Measurements from ENCODE around the gene DYNC1I2. TPM values are rescaled to one million over a fixed set of nuclear protein-coding genes. Genes with fewer than 3 reads are reported as not detected.
"Not testable (repeated sequence)": the region's sequence is repeated elsewhere in the genome, so short reads cannot be mapped to it uniquely, and the experiment has no call there.

Gene DYNC1I2
- polyA plus RNA-seq, 3 donors: 30.8 to 39.1 (median 32.2) TPM

DNA sequence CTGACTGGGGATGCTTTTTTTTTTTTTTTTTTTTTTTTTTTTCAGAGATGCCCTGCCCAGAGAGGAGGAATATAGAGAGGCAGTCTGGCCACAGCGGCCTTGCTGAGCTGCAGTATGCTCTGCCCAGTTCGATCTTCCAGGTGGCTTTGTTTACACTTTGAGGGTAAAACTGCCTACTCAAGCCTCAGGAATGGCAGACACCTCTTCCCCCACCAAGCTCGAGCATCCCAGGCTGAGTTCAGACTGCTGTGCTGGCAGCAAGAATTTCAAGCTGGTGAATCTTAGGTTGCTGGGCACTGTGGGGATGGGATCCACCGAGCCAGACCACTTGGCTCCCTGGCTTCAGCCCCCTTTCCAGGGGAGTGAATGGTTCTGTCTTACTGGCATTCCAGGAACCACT is 73.9 kb downstream of the DYNC1I2 start:
- H3K9ac ChIP-seq (ENCODE audit: insufficient read depth, low read length, poor library complexity, severe bottlenecking); H3K4me2 ChIP-seq (replicated peaks; ENCODE audit: extremely low read depth, low read length, poor library complexity, severe bottlenecking); H2AFZ ChIP-seq (ENCODE audit: insufficient read depth, low read depth, low read length, poor library complexity, severe bottlenecking); H3K4me1 ChIP-seq (ENCODE audit: control insufficient read depth in 1 of 2, insufficient read depth in 2 of 2, low read length in 2 of 2); H3K27ac ChIP-seq (ENCODE audit: low read depth in 1 of 2, low read length in 2 of 2); H3K79me2 ChIP-seq (ENCODE audit: insufficient read depth, low read length); H3K4me1 Mint-ChIP-seq; H4K20me1 ChIP-seq (ENCODE audit: insufficient read depth, low read length); DNase-seq; H3K27ac Mint-ChIP-seq; intact Hi-C loops (cut with micrococcal nuclease); H3K9me3 Mint-ChIP-seq; H3K27me3 ChIP-seq (ENCODE audit: control insufficient read depth in 2 of 2, insufficient read depth in 2 of 2, low read length in 2 of 2); H3K27me3 Mint-ChIP-seq (ENCODE audit: low read depth in 3 of 3); H3K4me3 Mint-ChIP-seq; H3K4me3 ChIP-seq (replicated peaks in 1 of 3; ENCODE audit: low read depth in 2 of 3, low read length in 3 of 3); H3K9me3 ChIP-seq (replicated peaks in 1 of 2; ENCODE audit: control insufficient read depth in 1 of 2, insufficient read depth in 1 of 2, low read length in 2 of 2): not testable (repeated sequence)
- H3K36me3 ChIP-seq (replicated peaks in 1 of 2; ENCODE audit: control insufficient read depth in 1 of 2, insufficient read depth in 2 of 2, low read length in 2 of 2): peaks cover 11 to 30% of the 10 kb centered on the region in 2 donors
- whole genome bisulfite sequencing (ENCODE audit: insufficient coverage): 100% methylated on average over 1 of the region's 4 CpGs
- peaks cover 57 to 58% of the 10 kb centered on the region in 2 donors for H3K36me3 Mint-ChIP-seq

DNA sequence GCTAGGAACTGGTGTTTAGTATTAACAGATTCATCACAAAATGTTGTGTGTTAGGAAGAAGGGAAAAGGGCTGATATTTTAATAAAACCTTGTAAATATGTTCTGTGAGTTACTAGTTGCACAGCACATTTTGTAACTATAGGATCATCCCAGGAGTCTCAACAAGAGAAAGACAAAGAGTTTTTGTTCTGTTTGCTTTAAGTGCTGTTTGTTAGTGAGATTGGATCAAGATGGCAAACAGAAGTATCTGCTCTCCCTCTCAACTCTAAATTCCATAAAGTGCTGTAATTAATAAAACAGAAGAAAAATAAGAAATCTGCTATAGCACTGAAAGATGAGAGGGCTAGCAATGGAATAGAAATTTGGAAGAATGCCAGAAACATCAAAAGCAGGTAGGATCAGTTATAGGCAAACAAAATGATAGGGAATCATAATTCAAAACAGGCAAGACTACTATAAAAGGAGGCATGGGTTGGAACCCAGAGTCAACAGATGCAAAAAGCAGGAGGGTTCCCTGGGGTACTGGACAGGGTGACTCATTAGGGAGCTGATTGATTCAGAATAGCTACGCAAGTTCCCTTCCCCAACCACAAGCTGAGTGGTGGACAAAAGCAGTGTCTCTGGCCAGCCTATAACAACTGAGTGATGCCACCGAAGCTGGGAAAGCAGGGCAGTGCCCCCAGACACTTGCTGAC is 75.8 kb downstream of the DYNC1I2 start:
- H3K36me3 Mint-ChIP-seq: peaks cover 46% of the 10 kb centered on the region in 2 donors
- Histone ChIP-seq H3K79me2 (ENCODE audit: insufficient read depth, low read length) (no peaks in the 10 kb centered on the region), H2AFZ (ENCODE audit: insufficient read depth, low read depth, low read length, poor library complexity, severe bottlenecking) (no peak overlapping the region), H4K20me1 (ENCODE audit: insufficient read depth, low read length) (no peaks in the 10 kb centered on the region), H3K27ac (ENCODE audit: low read depth in 1 of 2, low read length in 2 of 2) (no peak overlapping the region), H3K27me3 (ENCODE audit: control insufficient read depth in 2 of 2, insufficient read depth in 2 of 2, low read length in 2 of 2) (no peaks in the 10 kb centered on the region), H3K9me3 (replicated peaks in 1 of 2; ENCODE audit: control insufficient read depth in 1 of 2, insufficient read depth in 1 of 2, low read length in 2 of 2) (no peaks in the 10 kb centered on the region), H3K4me2 (replicated peaks; ENCODE audit: extremely low read depth, low read length, poor library complexity, severe bottlenecking) (no peak overlapping the region), H3K4me1 (ENCODE audit: control insufficient read depth in 1 of 2, insufficient read depth in 2 of 2, low read length in 2 of 2) (no peaks in the 10 kb centered on the region), H3K9ac (ENCODE audit: insufficient read depth, low read length, poor library complexity, severe bottlenecking) (no peak overlapping the region), H3K4me3 (replicated peaks in 1 of 3; ENCODE audit: low read depth in 2 of 3, low read length in 3 of 3) (no peak overlapping the region), H3K36me3 (replicated peaks in 1 of 2; ENCODE audit: control insufficient read depth in 1 of 2, insufficient read depth in 2 of 2, low read length in 2 of 2) (peaks cover 11 to 30% of the 10 kb centered on the region in 2 donors)
- H3K27me3 Mint-ChIP-seq (ENCODE audit: low read depth in 3 of 3): peaks cover 0 to 2% (median 0%) of the 10 kb centered on the region in 3 donors
- 100% methylated on average over 1 of the region's 2 CpGs for WGBS (ENCODE audit: insufficient coverage)
- DNase-seq: no peak
- no peaks in the 10 kb centered on the region for H3K4me1 Mint-ChIP-seq
- peaks cover 0 to 5% (median 0%) of the 10 kb centered on the region in 7 donors for H3K9me3 Mint-ChIP-seq
- TF ChIP-seq, protein P1, sequence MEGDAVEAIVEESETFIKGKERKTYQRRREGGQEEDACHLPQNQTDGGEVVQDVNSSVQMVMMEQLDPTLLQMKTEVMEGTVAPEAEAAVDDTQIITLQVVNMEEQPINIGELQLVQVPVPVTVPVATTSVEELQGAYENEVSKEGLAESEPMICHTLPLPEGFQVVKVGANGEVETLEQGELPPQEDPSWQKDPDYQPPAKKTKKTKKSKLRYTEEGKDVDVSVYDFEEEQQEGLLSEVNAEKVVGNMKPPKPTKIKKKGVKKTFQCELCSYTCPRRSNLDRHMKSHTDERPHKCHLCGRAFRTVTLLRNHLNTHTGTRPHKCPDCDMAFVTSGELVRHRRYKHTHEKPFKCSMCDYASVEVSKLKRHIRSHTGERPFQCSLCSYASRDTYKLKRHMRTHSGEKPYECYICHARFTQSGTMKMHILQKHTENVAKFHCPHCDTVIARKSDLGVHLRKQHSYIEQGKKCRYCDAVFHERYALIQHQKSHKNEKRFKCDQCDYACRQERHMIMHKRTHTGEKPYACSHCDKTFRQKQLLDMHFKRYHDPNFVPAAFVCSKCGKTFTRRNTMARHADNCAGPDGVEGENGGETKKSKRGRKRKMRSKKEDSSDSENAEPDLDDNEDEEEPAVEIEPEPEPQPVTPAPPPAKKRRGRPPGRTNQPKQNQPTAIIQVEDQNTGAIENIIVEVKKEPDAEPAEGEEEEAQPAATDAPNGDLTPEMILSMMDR (IDR thresholded peaks at IDR 0.05): no peak
- no peak overlapping the region for H3K27ac Mint-ChIP-seq
- intact Hi-C loops (cut with micrococcal nuclease): no loop called here
- no peak overlapping the region for H3K4me3 Mint-ChIP-seq

Measured in CD14-positive monocyte (primary cell).